Esophagus squamous epithelium (tissue), 4 donors: ENCODE data around the gene N4BP2.

Experiments used
- POLR2A ChIP-seq, 4 donors: fragments of 450-650 bp; IDR thresholded peaks; one replicate each; pipeline ENCODE4 v1.6.1; 2017; ENCODE audit warnings: antibody characterized with exemption in 4 of 4, mild to moderate bottlenecking in 4 of 4, moderate library complexity in 3 of 4
- TF ChIP-seq, protein P1 (sequence below), 6 experiments: fragments of 450-650 bp in 4 of 6; fragments of 200-600 bp in 2 of 6; sonication (generic) in 2 of 6; IDR thresholded peaks; one replicate each; pipeline ENCODE4 v1.5.1; 2016 to 2019; ENCODE audit warnings: antibody characterized with exemption in 6 of 6, mild to moderate bottlenecking in 4 of 6, moderate library complexity in 4 of 6

DNA sequence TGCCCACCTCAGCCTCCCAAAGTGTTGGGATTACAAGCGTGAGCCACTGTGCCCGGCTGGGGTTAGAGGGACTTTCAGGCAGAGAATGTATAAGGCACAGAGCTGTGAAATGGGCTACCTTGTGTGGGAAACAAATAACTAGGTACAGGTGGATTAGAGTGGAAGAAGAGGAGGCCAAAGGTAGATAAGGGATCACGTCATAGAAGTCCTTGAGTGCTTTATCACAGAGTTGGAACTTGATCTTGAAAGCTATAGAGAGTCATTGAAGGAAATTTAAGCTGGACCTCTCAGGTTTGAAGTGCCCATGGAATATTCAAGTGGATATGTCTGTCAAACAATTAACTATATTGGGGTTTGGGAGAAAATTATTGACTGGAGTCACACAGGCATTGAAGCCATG lies 8.4 kb downstream of the N4BP2 start:
- TF ChIP-seq, protein P1, sequence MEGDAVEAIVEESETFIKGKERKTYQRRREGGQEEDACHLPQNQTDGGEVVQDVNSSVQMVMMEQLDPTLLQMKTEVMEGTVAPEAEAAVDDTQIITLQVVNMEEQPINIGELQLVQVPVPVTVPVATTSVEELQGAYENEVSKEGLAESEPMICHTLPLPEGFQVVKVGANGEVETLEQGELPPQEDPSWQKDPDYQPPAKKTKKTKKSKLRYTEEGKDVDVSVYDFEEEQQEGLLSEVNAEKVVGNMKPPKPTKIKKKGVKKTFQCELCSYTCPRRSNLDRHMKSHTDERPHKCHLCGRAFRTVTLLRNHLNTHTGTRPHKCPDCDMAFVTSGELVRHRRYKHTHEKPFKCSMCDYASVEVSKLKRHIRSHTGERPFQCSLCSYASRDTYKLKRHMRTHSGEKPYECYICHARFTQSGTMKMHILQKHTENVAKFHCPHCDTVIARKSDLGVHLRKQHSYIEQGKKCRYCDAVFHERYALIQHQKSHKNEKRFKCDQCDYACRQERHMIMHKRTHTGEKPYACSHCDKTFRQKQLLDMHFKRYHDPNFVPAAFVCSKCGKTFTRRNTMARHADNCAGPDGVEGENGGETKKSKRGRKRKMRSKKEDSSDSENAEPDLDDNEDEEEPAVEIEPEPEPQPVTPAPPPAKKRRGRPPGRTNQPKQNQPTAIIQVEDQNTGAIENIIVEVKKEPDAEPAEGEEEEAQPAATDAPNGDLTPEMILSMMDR (IDR thresholded peaks at IDR 0.05), result no peak
- no peak for TF ChIP-seq POLR2A (IDR thresholded peaks at IDR 0.05)
